ENCODE results near the gene NCS1.

Gene NCS1

DNA sequence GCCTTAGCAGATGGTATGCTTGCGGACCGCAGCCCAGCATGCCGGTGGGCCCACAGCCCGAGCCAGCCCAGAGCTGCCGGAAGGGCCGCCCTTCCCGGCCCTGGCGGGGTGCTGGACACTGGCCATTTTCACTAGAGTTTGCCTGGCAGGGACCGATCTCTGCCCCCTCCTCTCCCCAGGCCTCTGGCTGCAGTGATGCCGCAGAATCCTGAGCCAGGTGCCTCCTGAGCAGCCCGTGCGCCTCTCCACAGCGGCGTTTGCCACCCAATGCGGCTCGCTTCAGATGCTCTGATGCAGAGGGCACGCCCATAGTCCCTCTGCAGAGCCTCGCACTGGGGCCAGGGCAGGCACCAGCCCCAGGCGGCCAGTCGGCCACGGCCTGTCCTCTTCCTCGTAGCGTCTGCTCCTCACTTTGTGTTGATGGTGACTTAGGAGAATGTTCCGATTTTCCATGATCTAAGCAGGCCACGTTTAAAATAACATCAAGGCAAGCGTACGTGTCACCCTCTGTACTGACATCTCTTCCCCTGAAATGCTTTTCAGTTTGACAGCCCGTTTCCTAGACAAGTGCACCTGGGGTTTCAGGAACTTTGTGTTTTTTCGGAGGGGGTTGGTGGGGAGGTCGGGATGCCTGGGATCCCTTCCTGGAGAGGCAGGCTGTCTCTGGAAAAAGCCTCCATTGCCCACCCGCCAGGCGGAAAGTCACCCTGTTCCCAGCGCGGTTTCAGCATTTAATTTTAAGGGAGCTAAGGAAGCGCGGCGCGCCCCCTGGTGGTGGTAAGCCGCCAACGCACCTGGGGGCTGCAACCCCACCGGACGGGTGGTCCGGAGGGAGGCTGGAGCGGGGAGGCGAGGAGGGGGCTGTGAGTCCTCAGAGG lies 63.6 kb downstream of the NCS1 start:
- Mint-ChIP-seq H3K36me3 (ENCODE audit: low read depth) (peaks cover 6% of the 10 kb centered on the region), H3K4me3 (peak overlapping the region; percentile 2), H3K27ac (no peak overlapping the region), H3K4me1 (peaks cover 26% of the 10 kb centered on the region), H3K27me3 (peaks cover 6% of the 10 kb centered on the region), H3K9me3 (no peaks in the 10 kb centered on the region)
- DNase-seq, result peak; percentile 73
- ATAC-seq, result no peak

DNA sequence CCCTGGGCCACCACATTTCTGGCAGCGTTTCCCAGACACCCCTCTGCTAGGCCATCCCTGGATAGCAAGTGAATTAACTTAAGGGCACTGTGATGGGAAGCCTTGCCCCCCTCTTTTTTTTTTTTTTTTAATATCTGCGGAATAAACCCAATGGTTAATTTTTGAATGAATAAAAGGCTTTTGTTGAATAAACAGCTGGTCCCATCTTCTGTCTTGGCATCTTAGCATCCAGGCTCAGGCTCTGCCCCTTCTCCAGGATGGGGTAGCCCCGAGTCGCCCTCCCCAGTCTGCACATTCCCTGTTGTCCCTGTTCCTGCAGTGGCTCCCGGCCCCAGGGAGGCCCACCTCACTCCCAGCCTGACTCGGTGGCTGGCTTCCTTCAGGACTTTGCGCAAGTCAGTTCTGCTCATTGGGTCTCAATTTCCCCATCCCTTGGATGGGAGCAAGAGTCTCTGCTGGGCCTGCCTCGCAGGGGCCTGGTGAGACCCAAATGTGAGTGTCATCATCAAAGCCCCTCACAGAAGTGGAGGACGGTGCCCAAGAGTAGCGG lies 64.3 kb downstream of the NCS1 start:
- peaks cover 6% of the 10 kb centered on the region for H3K36me3 Mint-ChIP-seq (ENCODE audit: low read depth)
- no peak overlapping the region for H3K4me3 Mint-ChIP-seq
- ATAC-seq (no peak), DNase-seq (no peak)
- no peak overlapping the region for H3K27ac Mint-ChIP-seq
- peaks cover 28% of the 10 kb centered on the region for H3K4me1 Mint-ChIP-seq
- peaks cover 8% of the 10 kb centered on the region for H3K27me3 Mint-ChIP-seq
- no peaks in the 10 kb centered on the region for H3K9me3 Mint-ChIP-seq

DNA sequence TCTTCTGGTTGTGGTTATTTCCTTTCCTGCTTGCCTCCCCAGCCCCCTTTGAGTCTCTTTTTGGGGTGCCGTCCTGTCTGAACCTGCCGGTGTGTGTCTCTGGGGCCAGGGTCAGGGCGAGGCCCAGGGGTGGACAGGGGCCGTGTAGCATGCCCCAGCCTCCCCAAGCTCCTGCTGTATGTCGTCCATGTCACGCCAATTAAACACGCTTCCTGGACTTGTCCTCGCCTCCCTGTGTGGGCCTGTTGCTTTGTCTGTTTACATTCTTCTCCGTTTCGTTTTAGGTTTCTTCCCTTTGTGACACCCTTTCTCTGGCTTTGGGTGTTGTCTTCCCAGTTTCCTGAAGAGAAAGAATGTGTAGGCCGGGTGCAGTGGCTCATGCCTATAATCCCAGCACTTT lies 64.9 kb downstream of the NCS1 start:
- ATAC-seq (no peak), DNase-seq (no peak)
- Mint-ChIP-seq H3K27me3 (peaks cover 10% of the 10 kb centered on the region), H3K36me3 (ENCODE audit: low read depth) (peaks cover 6% of the 10 kb centered on the region), H3K9me3 (no peaks in the 10 kb centered on the region), H3K4me1 (peaks cover 28% of the 10 kb centered on the region), H3K27ac (no peak overlapping the region), H3K4me3 (no peak overlapping the region)

DNA sequence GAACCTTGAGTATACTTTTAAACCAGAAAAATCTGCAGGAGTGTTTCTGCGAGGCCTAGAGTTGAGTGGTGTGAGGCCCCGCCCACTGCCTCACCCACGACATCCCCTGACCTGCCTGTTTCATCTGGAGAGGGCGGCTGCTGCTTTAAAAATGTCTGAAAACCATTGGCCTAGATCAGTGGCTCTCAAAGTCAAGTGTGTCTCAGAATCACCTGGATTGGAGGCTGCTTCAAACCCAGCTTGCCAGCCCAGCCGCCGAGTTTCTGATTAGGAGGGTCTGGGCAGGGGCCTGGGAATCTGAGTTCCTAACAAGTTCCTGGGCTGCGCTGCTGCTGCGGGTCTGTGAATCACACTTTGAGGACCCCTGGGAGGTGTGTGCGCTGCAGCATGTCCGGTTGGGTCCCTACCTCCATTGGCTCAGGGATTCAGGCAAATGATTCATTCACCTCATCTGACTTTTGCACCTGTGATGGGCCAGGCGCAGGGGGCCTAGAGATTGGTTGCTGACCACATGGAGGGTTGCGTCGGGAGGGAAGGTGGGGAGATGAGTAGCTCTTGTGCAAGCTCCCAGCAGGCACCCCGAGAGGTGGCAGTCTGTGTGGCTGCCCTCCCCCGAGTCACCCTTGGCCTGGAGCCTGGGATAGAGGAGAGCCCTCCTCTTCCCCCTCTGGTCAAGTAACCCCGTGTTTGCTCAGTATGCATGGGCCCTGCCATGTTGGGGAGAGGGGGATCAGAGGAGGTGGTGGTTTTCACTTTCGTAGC lies 65.7 kb downstream of the NCS1 start:
- Mint-ChIP-seq H3K9me3 (no peaks in the 10 kb centered on the region), H3K36me3 (ENCODE audit: low read depth) (peaks cover 5% of the 10 kb centered on the region), H3K4me3 (no peak overlapping the region), H3K4me1 (peaks cover 32% of the 10 kb centered on the region), H3K27ac (no peak overlapping the region), H3K27me3 (peaks cover 9% of the 10 kb centered on the region)
- DNase-seq (no peak), ATAC-seq (no peak)

DNA sequence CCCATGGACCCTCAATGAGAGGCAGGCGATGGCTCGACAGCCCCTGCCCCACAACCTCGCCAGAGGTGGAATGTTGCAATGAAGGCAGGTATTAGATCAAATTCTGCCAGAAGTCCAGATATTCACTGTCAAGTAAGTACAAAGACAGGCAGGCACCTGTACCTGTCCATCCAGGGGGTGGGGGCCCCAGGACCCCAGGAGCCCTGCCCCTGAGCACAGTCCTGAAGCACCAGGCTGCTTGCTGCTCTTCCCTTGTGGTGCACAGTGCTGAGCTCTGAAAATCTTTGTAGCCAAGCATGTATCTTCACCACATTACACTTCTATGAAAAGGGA lies 67.1 kb downstream of the NCS1 start:
- H3K4me3 Mint-ChIP-seq, result no peak overlapping the region
- H3K4me1 Mint-ChIP-seq, result peaks cover 36% of the 10 kb centered on the region
- H3K9me3 Mint-ChIP-seq, result no peaks in the 10 kb centered on the region
- ATAC-seq, result peak; percentile 23
- no peaks in the 10 kb centered on the region for H3K36me3 Mint-ChIP-seq (ENCODE audit: low read depth)
- H3K27ac Mint-ChIP-seq, result no peak overlapping the region
- DNase-seq, result no peak
- peaks cover 9% of the 10 kb centered on the region for H3K27me3 Mint-ChIP-seq

DNA sequence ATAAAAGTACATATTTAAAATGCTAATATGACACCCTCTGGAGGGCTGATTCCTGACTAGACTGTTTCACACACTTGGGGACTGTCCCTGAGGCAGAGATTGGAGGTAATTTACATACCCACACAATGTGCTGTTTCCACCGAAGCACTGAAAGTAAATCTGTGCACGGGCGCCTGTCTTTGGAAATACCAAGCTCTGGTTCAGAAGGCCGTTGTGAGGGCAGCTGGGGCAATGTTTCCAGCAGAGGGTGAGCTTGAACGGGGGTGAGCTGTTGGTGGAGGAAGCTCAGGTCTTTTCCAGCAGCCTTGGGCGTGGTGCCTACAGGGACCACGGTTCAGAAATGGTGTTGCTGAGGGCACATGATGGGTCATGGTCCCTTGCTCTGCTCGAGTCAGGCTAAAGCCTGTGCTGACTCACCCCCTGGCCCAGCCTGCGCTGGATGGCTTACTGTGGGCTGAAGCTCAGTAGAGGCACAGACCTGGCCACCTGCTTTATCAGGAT lies 67.6 kb downstream of the NCS1 start:
- H3K4me1 Mint-ChIP-seq, result peaks cover 36% of the 10 kb centered on the region
- no peaks in the 10 kb centered on the region for H3K9me3 Mint-ChIP-seq
- H3K27ac Mint-ChIP-seq, result peak overlapping the region; percentile 60
- peak; percentile 64 for DNase-seq
- H3K36me3 Mint-ChIP-seq (ENCODE audit: low read depth), result no peaks in the 10 kb centered on the region
- H3K27me3 Mint-ChIP-seq, result peaks cover 9% of the 10 kb centered on the region
- ATAC-seq, result peak; percentile 93
- no peak overlapping the region for H3K4me3 Mint-ChIP-seq

DNA sequence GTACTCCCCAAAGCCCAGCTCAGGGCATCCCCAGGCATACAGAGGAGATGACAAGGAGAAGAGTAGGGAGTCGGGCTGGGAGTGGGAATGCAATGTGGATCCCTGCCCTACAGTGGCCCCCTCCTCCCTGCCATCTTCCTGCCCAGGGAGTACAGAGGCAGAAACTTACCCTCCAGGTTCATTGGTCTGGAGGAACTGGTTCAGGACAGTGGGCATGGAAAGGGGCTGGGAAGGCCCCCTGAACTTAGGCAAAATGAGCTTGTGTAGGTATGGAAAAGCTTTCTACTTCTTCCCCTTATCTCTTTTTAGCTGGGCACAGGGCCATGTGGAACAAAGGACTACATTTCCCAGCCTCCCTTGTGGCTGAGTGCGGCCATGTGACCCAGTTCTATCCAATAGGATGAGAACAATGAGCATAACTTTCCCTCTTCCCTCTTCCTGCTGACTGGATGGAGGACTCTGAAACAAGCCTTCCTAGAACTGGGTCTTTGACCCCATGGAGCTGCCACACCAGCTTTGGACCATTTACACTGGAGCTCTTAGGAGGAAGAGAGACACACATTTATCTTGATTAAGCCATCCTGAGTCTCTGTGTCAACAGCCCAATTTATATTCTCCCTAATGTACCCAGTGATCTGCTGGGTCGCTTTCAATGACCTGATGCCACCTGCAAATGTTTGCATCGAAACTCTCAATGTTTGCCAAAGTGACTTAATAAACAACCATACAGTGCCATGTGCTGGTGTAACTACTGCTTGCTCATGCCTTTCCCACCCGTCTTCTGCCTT lies 68.4 kb downstream of the NCS1 start:
- no peak overlapping the region for H3K4me3 Mint-ChIP-seq
- peak overlapping the region; percentile 60 for H3K27ac Mint-ChIP-seq
- peaks cover 12% of the 10 kb centered on the region for H3K27me3 Mint-ChIP-seq
- peaks cover 36% of the 10 kb centered on the region for H3K4me1 Mint-ChIP-seq
- H3K36me3 Mint-ChIP-seq (ENCODE audit: low read depth), result no peaks in the 10 kb centered on the region
- ATAC-seq, result no peak
- peak; percentile 41 for DNase-seq
- no peaks in the 10 kb centered on the region for H3K9me3 Mint-ChIP-seq

DNA sequence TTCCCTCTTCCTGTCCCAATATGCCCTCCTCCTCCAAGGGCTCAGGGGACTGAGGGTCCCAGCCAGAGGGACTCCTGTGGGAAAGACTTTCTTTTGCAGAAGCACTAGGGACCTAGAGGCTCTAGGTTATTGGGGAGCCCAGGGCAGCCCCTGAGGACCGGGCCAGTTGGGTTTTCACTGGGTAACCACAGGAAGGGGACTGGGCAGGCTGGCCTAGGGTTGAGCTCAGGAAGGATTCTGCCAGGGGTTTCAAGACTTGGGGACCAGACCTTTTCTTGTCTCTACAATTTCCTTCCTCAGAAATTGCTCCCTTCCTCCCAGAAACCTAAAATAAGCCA lies 69.0 kb downstream of the NCS1 start:
- no peaks in the 10 kb centered on the region for H3K9me3 Mint-ChIP-seq
- H3K27me3 Mint-ChIP-seq, result peaks cover 12% of the 10 kb centered on the region
- DNase-seq, result no peak
- peaks cover 33% of the 10 kb centered on the region for H3K4me1 Mint-ChIP-seq
- no peaks in the 10 kb centered on the region for H3K36me3 Mint-ChIP-seq (ENCODE audit: low read depth)
- H3K27ac Mint-ChIP-seq, result no peak overlapping the region
- H3K4me3 Mint-ChIP-seq, result no peak overlapping the region
- no peak for ATAC-seq

DNA sequence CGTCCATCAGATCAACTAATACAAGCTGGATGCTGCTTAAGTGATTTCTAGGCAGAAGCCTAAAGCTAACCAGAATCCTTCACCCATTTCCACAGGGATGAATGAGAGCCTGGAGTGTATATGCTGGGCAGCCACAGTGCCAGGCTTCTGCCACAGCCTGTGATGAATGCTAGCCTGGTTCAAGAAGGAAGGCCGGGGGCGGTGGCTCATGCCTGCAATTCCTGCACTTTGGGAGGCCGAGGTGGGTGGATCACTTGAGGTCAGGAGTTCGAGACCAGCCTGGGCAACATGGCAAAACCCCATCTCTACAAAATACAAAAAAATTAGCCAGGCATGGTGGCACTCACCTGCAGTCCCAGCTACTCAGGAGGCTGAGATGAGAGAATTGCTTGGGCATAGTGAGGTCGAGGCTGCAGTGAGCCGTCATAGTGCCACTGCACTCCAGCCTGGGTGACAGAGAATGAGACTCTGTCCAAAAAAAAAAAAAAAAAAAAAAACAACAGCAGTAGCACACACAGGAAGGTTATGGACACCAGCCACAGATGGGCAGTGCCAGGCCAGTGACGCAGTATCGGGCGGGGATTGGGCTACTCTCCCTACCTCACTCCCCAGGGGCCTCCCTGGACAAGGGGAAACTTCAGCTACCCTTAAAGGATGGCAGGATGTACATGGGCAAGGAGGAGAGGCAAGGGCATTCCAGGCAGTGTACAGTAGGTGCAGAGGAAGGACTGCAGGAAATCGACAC lies 70.2 kb downstream of the NCS1 start:
- peaks cover 12% of the 10 kb centered on the region for H3K27me3 Mint-ChIP-seq

DNA sequence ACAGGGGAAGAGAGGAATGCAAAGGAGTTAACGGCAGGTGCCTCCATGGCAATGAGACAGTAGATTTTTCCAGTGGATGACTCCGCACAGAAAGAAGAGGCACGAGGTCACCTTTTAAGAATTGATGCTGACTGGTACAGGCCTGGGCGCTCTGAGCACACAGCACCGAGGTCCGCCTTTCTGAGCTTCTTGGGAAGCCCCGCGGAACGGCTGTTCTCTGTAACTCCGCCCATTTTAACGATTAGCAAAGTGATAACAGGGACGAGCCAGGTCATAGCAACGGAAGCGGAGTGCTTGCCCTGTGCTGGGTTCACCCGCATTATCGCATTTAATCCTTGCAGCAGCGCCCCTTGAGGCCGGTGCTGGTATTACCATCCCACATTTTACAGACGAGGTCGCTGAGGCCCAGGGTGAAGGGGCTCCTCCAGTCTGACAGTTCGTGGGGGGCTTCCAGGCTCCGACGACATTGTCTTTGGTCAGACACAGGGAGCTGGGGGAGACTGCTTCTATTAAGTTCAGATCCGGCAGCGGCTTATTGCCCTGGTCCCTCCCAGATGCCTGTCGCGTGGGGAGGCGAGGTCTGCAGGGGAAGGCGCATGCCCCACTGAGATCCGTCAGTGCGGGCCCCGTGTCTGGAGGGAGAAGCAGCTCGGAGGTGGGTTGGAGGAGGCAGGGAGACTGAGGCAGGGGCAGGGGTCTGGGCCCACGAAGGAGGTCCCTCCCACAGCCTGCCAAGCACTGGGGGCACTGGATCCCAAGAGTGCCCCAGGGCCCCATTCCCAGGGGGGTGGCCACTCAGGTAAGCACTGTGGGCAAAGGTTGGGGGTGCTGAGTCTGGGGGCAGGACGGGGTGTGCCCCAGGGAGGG lies 71.0 kb downstream of the NCS1 start:
- peak overlapping the region; percentile 49 for H3K27ac Mint-ChIP-seq
- H3K4me3 Mint-ChIP-seq, result peak overlapping the region; percentile 18
- DNase-seq (peak; percentile 88), ATAC-seq (peak; percentile 30)
- H3K9me3 Mint-ChIP-seq, result no peaks in the 10 kb centered on the region
- peaks cover 31% of the 10 kb centered on the region for H3K4me1 Mint-ChIP-seq
- H3K27me3 Mint-ChIP-seq, result peaks cover 10% of the 10 kb centered on the region
- H3K36me3 Mint-ChIP-seq (ENCODE audit: low read depth), result no peaks in the 10 kb centered on the region

More for the DNA sequence above, 70.2 kb downstream of the NCS1 start:
- peaks cover 31% of the 10 kb centered on the region for H3K4me1 Mint-ChIP-seq
- H3K27ac Mint-ChIP-seq, result peak overlapping the region; percentile 49
- no peaks in the 10 kb centered on the region for H3K36me3 Mint-ChIP-seq (ENCODE audit: low read depth)
- no peak for ATAC-seq
- no peak for DNase-seq
- H3K4me3 Mint-ChIP-seq, result peak overlapping the region; percentile 18
- no peaks in the 10 kb centered on the region for H3K9me3 Mint-ChIP-seq

DNA sequence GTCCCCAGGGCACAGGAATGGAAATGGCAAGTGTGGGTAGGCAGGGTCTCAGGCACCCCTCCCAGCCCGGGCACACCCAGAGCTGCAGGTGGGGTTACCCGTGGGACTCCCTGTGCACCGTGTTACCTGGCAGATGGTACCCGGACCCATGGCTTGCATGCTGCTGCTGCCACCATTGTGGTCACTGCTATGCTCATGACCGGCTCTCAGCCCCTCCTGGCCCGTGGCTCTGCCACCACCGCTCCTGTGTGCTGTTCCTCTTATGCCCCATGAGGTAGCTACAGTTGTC lies 71.6 kb downstream of the NCS1 start:
- ATAC-seq (no peak), DNase-seq (no peak)
- no peak overlapping the region for H3K4me3 Mint-ChIP-seq
- peaks cover 29% of the 10 kb centered on the region for H3K4me1 Mint-ChIP-seq
- H3K9me3 Mint-ChIP-seq, result no peaks in the 10 kb centered on the region
- H3K27me3 Mint-ChIP-seq, result peaks cover 8% of the 10 kb centered on the region
- H3K27ac Mint-ChIP-seq, result no peak overlapping the region
- H3K36me3 Mint-ChIP-seq (ENCODE audit: low read depth), result no peaks in the 10 kb centered on the region

DNA sequence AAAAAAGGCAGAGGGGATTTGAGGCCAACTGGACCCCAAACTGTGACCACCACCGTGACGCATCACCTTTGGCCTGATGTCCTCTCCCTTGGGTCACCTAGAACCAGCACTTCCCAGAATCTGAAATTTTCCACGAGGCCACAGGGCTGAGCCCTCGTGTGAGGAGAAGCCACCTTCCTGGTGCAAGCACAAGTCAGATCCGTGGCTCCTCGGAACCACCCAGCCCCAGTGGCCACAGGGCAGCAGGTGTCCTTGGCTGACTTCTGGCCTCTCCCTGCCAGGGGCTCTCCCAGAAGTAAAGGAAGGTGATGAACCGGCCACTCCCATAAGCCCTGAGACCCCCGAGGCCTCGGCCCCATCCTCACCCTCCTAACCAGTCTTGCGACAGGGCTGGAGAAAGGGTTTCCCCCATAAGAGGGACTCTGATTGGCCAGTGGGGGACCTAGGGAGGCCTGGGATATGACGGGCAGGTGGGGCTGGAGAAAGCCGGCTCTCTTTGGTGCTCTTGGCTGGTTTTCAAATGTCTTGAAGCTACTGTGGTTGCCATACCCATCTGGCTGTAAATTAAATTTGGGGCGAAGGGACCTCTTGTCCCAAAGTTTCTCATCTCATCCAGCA lies 72.5 kb downstream of the NCS1 start:
- H3K36me3 Mint-ChIP-seq (ENCODE audit: low read depth), result no peaks in the 10 kb centered on the region
- ATAC-seq, result no peak

DNA sequence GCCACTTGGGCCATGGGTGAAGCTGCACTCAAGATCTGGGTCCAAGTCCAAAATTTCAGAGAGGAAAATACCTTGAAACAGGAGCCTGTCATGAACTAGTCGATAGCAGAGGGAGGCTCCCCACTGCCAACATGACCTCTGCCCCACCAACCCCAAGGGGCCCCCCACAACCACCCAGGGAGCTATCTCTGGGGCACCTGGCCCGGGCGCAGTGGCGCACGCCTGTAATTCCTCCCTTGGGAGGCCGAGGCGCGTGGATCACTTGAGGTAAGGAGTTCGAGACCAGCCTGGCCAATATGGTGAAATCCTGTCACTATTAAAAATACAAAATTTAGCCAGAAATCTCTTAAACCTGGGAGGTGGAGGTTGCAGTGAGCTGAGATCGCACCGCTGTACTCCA lies 73.3 kb downstream of the NCS1 start:
- Mint-ChIP-seq H3K36me3 (ENCODE audit: low read depth) (no peaks in the 10 kb centered on the region), H3K4me1 (peaks cover 13% of the 10 kb centered on the region), H3K27me3 (peaks cover 10% of the 10 kb centered on the region), H3K4me3 (no peak overlapping the region), H3K27ac (no peak overlapping the region), H3K9me3 (no peaks in the 10 kb centered on the region)
- no peak for ATAC-seq
- no peak for DNase-seq

More for the DNA sequence above, 72.5 kb downstream of the NCS1 start:
- Mint-ChIP-seq H3K4me1 (peaks cover 21% of the 10 kb centered on the region), H3K4me3 (no peak overlapping the region), H3K9me3 (no peaks in the 10 kb centered on the region), H3K27ac (no peak overlapping the region), H3K27me3 (peaks cover 8% of the 10 kb centered on the region)
- DNase-seq, result no peak
